HEK293 (cell line): Measurements from ENCODE around the gene PLA2G4E.

Experiments used
- KLF16 ChIP-seq: fragments of 450-650 bp; formaldehyde crosslinking; IDR thresholded peaks from 2 replicates; pipeline ENCODE4 v1.5.1; 2017; ENCODE audit warnings: missing biosample characterization, missing genetic modification characterization
- KLF8 ChIP-seq: fragments of 450-650 bp; formaldehyde crosslinking; IDR thresholded peaks from 2 replicates; pipeline ENCODE4 v1.5.1; 2016; ENCODE audit warnings: missing biosample characterization, missing genetic modification characterization
- PRDM1 ChIP-seq: fragments of 450-650 bp; formaldehyde crosslinking; IDR thresholded peaks from 2 replicates; pipeline ENCODE4; 2016; ENCODE audit warnings: missing biosample characterization, missing genetic modification characterization
- SCRT1 ChIP-seq: fragments of 450-650 bp; formaldehyde crosslinking; IDR thresholded peaks from 2 replicates; pipeline ENCODE4 v1.5.1; 2016; ENCODE audit warnings: missing biosample characterization, missing genetic modification characterization, borderline replicate concordance
- WT1 ChIP-seq: fragments of 450-650 bp; formaldehyde crosslinking; IDR thresholded peaks from 2 replicates; pipeline ENCODE4 v1.5.1; 2016; ENCODE audit warnings: missing biosample characterization, missing genetic modification characterization
- ZBTB21 ChIP-seq: fragments of 450-650 bp; formaldehyde crosslinking; IDR thresholded peaks from 2 replicates; pipeline ENCODE4 v1.5.1; 2017; ENCODE audit warnings: missing biosample characterization, missing genetic modification characterization
- ZBTB48 ChIP-seq: fragments of 450-650 bp; formaldehyde crosslinking; IDR thresholded peaks from 2 replicates; pipeline ENCODE4 v1.5.1; 2016; ENCODE audit warnings: missing biosample characterization, missing genetic modification characterization
- ZEB2 ChIP-seq: fragments of 450-650 bp; formaldehyde crosslinking; IDR thresholded peaks from 2 replicates; pipeline ENCODE4 v1.5.1; 2016; ENCODE audit warnings: missing biosample characterization, missing genetic modification characterization
- ZNF391 ChIP-seq: fragments of 450-650 bp; formaldehyde crosslinking; IDR thresholded peaks from 2 replicates; pipeline ENCODE4 v1.5.1; 2016; ENCODE audit warnings: low read depth, missing biosample characterization, missing genetic modification characterization, borderline replicate concordance
- ZNF510 ChIP-seq: fragments of 450-650 bp; formaldehyde crosslinking; IDR thresholded peaks from 2 replicates; pipeline ENCODE4 v1.5.1; 2018; ENCODE audit warnings: mild to moderate bottlenecking, missing genetic modification characterization, missing biosample characterization; ENCODE audit not compliant: insufficient replicate concordance
- ZNF514 ChIP-seq: fragments of 450-650 bp; formaldehyde crosslinking; IDR thresholded peaks from 2 replicates; pipeline ENCODE4 v1.5.1; 2016; ENCODE audit warnings: missing biosample characterization, missing genetic modification characterization
- ZNF530 ChIP-seq: fragments of 450-650 bp; formaldehyde crosslinking; IDR thresholded peaks from 2 replicates; pipeline ENCODE4 v1.5.1; 2016; ENCODE audit warnings: low read depth, missing biosample characterization, missing genetic modification characterization
- ZNF548 ChIP-seq: fragments of 450-650 bp; formaldehyde crosslinking; IDR thresholded peaks from 2 replicates; pipeline ENCODE4 v1.5.1; 2016; ENCODE audit warnings: missing biosample characterization, missing genetic modification characterization
- ZNF701 ChIP-seq: fragments of 450-650 bp; formaldehyde crosslinking; IDR thresholded peaks from 2 replicates; pipeline ENCODE4 v1.5.1; 2016; ENCODE audit warnings: missing biosample characterization, missing genetic modification characterization
- TF ChIP-seq, protein P1 (sequence below): fragments of 450-650 bp; formaldehyde crosslinking; IDR thresholded peaks from 2 replicates; pipeline ENCODE4 v1.5.1; 2016; ENCODE audit warnings: missing biosample characterization, missing genetic modification characterization
- TF ChIP-seq, protein P2 (sequence below): fragments of 450-650 bp; formaldehyde crosslinking; IDR thresholded peaks from 2 replicates; pipeline ENCODE4 v1.5.1; 2016; ENCODE audit warnings: missing biosample characterization, missing genetic modification characterization, borderline replicate concordance
- TF ChIP-seq, protein P3 (sequence below): fragments of 450-650 bp; formaldehyde crosslinking; conservative IDR thresholded peaks from 2 replicates; pipeline ENCODE4 v1.5.1; 2016; ENCODE audit warnings: low read depth, missing biosample characterization, missing genetic modification characterization
- TF ChIP-seq, protein P4 (sequence below): fragments of 450-650 bp; formaldehyde crosslinking; IDR thresholded peaks from 2 replicates; pipeline ENCODE4 v1.5.1; 2016; ENCODE audit warnings: missing biosample characterization, missing genetic modification characterization
- TF ChIP-seq, protein P5 (sequence below): fragments of 450-650 bp; formaldehyde crosslinking; IDR thresholded peaks from 2 replicates; pipeline ENCODE4 v1.5.1; 2016; ENCODE audit warnings: missing biosample characterization, missing genetic modification characterization
- TF ChIP-seq, protein P6 (sequence below): fragments of 450-650 bp; formaldehyde crosslinking; IDR thresholded peaks from 2 replicates; pipeline ENCODE4 v1.5.1; 2017; ENCODE audit warnings: missing biosample characterization, missing genetic modification characterization

PLA2G4E gene

DNA sequence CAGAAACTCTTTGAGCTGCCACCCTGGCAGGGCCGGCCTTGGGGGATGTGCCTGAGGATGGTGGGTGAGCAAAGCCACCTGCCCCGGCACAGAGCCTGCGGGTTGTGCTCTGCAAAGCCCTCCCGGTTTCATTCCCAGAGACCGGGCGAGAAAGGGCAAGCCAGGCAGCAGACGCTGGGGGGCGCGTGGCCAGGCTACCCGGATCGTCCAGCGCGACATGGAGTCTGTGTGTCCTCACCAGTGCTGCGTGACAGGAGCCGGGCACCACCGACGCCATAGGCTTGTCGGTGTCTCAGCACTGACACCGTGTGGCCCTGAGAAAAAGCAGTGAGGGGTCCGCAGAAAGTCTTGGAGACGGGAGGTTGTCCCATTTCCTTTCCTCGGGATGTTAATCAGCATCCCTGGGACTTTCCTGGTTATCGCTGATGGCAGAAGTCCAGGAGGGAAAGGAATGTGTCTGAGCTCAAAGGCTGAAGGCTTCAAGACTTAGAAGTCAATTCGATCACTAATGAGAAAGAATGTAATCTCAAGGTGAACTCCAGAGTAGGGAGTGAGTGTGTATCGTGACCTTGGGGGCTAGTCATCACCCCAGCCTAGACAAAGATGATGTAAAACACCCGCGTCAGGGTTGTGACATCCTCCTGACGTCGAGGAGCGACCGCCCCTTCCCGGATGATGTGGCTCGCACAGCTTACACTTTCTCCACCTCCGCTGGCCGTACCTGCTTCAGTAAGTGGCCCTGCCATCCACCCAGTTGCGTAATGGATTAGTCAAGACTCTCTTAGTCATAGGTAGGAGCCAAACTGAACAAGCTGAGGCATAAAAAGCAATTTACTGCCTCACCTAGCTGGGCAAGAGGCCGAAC, 36.3 kb upstream of the PLA2G4E start (continued):
- TF ChIP-seq ZNF548 (tag by site-specific recombination), result no peak
- TF ChIP-seq ZNF530, result no peak
- peak; percentile 50; the same call in 1 of the 2 replicates for TF ChIP-seq ZEB2 (tag by site-specific recombination)
- no peak for TF ChIP-seq WT1
- TF ChIP-seq ZBTB21 (tag by site-specific recombination), result peak; percentile 97
- TF ChIP-seq ZNF701, result no peak
- TF ChIP-seq ZNF391 (tag by site-specific recombination), result no peak
- no peak; the same call in 1 of the 2 replicates for TF ChIP-seq ZBTB48 (tag by site-specific recombination)
- TF ChIP-seq, protein P1, sequence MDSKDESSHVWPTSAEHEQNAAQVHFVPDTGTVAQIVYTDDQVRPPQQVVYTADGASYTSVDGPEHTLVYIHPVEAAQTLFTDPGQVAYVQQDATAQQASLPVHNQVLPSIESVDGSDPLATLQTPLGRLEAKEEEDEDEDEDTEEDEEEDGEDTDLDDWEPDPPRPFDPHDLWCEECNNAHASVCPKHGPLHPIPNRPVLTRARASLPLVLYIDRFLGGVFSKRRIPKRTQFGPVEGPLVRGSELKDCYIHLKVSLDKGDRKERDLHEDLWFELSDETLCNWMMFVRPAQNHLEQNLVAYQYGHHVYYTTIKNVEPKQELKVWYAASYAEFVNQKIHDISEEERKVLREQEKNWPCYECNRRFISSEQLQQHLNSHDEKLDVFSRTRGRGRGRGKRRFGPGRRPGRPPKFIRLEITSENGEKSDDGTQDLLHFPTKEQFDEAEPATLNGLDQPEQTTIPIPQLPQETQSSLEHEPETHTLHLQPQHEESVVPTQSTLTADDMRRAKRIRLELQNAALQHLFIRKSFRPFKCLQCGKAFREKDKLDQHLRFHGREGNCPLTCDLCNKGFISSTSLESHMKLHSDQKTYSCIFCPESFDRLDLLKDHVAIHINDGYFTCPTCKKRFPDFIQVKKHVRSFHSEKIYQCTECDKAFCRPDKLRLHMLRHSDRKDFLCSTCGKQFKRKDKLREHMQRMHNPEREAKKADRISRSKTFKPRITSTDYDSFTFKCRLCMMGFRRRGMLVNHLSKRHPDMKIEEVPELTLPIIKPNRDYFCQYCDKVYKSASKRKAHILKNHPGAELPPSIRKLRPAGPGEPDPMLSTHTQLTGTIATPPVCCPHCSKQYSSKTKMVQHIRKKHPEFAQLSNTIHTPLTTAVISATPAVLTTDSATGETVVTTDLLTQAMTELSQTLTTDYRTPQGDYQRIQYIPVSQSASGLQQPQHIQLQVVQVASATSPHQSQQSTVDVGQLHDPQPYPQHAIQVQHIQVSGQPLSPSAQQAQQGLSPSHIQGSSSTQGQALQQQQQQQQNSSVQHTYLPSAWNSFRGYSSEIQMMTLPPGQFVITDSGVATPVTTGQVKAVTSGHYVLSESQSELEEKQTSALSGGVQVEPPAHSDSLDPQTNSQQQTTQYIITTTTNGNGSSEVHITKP, result peak; percentile 79
- TF ChIP-seq ZNF510, result no peak
- TF ChIP-seq, protein P2, sequence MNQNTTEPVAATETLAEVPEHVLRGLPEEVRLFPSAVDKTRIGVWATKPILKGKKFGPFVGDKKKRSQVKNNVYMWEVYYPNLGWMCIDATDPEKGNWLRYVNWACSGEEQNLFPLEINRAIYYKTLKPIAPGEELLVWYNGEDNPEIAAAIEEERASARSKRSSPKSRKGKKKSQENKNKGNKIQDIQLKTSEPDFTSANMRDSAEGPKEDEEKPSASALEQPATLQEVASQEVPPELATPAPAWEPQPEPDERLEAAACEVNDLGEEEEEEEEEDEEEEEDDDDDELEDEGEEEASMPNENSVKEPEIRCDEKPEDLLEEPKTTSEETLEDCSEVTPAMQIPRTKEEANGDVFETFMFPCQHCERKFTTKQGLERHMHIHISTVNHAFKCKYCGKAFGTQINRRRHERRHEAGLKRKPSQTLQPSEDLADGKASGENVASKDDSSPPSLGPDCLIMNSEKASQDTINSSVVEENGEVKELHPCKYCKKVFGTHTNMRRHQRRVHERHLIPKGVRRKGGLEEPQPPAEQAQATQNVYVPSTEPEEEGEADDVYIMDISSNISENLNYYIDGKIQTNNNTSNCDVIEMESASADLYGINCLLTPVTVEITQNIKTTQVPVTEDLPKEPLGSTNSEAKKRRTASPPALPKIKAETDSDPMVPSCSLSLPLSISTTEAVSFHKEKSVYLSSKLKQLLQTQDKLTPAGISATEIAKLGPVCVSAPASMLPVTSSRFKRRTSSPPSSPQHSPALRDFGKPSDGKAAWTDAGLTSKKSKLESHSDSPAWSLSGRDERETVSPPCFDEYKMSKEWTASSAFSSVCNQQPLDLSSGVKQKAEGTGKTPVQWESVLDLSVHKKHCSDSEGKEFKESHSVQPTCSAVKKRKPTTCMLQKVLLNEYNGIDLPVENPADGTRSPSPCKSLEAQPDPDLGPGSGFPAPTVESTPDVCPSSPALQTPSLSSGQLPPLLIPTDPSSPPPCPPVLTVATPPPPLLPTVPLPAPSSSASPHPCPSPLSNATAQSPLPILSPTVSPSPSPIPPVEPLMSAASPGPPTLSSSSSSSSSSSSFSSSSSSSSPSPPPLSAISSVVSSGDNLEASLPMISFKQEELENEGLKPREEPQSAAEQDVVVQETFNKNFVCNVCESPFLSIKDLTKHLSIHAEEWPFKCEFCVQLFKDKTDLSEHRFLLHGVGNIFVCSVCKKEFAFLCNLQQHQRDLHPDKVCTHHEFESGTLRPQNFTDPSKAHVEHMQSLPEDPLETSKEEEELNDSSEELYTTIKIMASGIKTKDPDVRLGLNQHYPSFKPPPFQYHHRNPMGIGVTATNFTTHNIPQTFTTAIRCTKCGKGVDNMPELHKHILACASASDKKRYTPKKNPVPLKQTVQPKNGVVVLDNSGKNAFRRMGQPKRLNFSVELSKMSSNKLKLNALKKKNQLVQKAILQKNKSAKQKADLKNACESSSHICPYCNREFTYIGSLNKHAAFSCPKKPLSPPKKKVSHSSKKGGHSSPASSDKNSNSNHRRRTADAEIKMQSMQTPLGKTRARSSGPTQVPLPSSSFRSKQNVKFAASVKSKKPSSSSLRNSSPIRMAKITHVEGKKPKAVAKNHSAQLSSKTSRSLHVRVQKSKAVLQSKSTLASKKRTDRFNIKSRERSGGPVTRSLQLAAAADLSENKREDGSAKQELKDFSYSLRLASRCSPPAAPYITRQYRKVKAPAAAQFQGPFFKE (tag by site-specific recombination), result no peak
- no peak for TF ChIP-seq SCRT1
- TF ChIP-seq, protein P3, sequence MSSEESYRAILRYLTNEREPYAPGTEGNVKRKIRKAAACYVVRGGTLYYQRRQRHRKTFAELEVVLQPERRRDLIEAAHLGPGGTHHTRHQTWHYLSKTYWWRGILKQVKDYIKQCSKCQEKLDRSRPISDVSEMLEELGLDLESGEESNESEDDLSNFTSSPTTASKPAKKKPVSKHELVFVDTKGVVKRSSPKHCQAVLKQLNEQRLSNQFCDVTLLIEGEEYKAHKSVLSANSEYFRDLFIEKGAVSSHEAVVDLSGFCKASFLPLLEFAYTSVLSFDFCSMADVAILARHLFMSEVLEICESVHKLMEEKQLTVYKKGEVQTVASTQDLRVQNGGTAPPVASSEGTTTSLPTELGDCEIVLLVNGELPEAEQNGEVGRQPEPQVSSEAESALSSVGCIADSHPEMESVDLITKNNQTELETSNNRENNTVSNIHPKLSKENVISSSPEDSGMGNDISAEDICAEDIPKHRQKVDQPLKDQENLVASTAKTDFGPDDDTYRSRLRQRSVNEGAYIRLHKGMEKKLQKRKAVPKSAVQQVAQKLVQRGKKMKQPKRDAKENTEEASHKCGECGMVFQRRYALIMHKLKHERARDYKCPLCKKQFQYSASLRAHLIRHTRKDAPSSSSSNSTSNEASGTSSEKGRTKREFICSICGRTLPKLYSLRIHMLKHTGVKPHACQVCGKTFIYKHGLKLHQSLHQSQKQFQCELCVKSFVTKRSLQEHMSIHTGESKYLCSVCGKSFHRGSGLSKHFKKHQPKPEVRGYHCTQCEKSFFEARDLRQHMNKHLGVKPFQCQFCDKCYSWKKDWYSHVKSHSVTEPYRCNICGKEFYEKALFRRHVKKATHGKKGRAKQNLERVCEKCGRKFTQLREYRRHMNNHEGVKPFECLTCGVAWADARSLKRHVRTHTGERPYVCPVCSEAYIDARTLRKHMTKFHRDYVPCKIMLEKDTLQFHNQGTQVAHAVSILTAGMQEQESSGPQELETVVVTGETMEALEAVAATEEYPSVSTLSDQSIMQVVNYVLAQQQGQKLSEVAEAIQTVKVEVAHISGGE (tag by site-specific recombination), result 0 out of 2 replicates have a peak, but pooled peaks have one; percentile 15
- TF ChIP-seq, protein P4, sequence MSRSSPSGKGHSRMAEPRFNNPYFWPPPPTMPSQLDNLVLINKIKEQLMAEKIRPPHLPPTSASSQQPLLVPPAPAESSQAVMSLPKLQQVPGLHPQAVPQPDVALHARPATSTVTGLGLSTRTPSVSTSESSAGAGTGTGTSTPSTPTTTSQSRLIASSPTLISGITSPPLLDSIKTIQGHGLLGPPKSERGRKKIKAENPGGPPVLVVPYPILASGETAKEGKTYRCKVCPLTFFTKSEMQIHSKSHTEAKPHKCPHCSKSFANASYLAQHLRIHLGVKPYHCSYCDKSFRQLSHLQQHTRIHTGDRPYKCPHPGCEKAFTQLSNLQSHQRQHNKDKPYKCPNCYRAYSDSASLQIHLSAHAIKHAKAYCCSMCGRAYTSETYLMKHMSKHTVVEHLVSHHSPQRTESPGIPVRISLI, result no peak
- TF ChIP-seq, protein P5, sequence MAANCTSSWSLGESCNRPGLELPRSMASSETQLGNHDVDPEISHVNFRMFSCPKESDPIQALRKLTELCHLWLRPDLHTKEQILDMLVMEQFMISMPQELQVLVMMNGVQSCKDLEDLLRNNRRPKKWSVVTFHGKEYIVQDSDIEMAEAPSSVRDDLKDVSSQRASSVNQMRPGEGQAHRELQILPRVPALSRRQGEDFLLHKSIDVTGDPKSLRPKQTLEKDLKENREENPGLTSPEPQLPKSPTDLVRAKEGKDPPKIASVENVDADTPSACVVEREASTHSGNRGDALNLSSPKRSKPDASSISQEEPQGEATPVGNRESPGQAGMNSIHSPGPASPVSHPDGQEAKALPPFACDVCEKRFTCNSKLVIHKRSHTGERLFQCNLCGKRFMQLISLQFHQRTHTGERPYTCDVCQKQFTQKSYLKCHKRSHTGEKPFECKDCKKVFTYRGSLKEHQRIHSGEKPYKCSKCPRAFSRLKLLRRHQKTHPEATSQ (tag by site-specific recombination), result no peak
- peak; percentile 57; the same call in 1 of the 2 replicates for TF ChIP-seq PRDM1 (tag by site-specific recombination)
- TF ChIP-seq, protein P6, sequence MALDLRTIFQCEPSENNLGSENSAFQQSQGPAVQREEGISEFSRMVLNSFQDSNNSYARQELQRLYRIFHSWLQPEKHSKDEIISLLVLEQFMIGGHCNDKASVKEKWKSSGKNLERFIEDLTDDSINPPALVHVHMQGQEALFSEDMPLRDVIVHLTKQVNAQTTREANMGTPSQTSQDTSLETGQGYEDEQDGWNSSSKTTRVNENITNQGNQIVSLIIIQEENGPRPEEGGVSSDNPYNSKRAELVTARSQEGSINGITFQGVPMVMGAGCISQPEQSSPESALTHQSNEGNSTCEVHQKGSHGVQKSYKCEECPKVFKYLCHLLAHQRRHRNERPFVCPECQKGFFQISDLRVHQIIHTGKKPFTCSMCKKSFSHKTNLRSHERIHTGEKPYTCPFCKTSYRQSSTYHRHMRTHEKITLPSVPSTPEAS (tag by site-specific recombination), result no peak
- no peak for TF ChIP-seq ZNF514 (tag by site-specific recombination)
- 0 out of 2 replicates have a peak, but pooled peaks have one; percentile 14 for TF ChIP-seq KLF16 (tag by site-specific recombination)
- peak; percentile 34 for TF ChIP-seq KLF8
